ENCODE results near the gene STYK1.

The STYK1 gene

GRCh38 chr12:10720974-10721650 is 47.3 kb upstream of the STYK1 start:
- Histone ChIP-seq H2AK5ac (ENCODE audit: low read length) (no peak overlapping the region), H2AFZ (ENCODE audit: insufficient read depth, low read length, poor library complexity) (no peak overlapping the region), H3K4me1 (ENCODE audit: control insufficient read depth in 1 of 2, insufficient read depth in 2 of 2, low read length in 2 of 2) (peaks cover 3 to 18% of the 10 kb centered on the region in 2 experiments), H3K4ac (ENCODE audit: low read depth, low read length) (peak overlapping the region; percentile 39), H2BK5ac (ENCODE audit: low read depth, low read length, poor library complexity) (no peak overlapping the region), H4K12ac (ENCODE audit: low read depth, low read length) (no peak overlapping the region), H3K14ac (ENCODE audit: low read length) (no peak overlapping the region), H3K79me1 (ENCODE audit: low read length) (peaks cover 7% of the 10 kb centered on the region), H3K9me3 (ENCODE audit: insufficient read depth, low read depth, low read length) (no peaks in the 10 kb centered on the region), H3K4me3 (ENCODE audit: low read depth, low read length) (no peak overlapping the region), H3K9ac (ENCODE audit: low read length) (no peak overlapping the region), H4K91ac (ENCODE audit: low read depth, low read length) (no peak overlapping the region), H3K27me3 (ENCODE audit: insufficient read depth, low read length) (no peaks in the 10 kb centered on the region), H3K27ac (ENCODE audit: low read depth, low read length) (no peak overlapping the region), H4K8ac (ENCODE audit: low read depth, low read length) (no peak overlapping the region), H3K79me2 (ENCODE audit: control insufficient read depth, insufficient read depth, low read length, poor library complexity) (peaks cover 11% of the 10 kb centered on the region), H3K18ac (ENCODE audit: low read length) (no peak overlapping the region), H2BK12ac (ENCODE audit: low read length) (no peak overlapping the region), H3K4me2 (ENCODE audit: low read length) (peak overlapping the region; percentile 97), H2BK120ac (ENCODE audit: insufficient read depth, low read length, poor library complexity) (no peak overlapping the region), H3K23ac (ENCODE audit: low read length) (peak overlapping the region; percentile 46), H3K36me3 (ENCODE audit: control insufficient read depth in 1 of 2, insufficient read depth in 2 of 2, low read length in 2 of 2) (no peaks in the 10 kb centered on the region)
- DNase-seq, result no peak
- no CpG with 5 or more reads among the region's 3 CpGs for WGBS (ENCODE audit: extremely low coverage, insufficient coverage, insufficient read length)

- whole genome bisulfite sequencing (ENCODE audit: extremely low coverage, insufficient coverage, insufficient read length), result no CpG with 5 or more reads among the region's 4 CpGs
Measured at GRCh38 chr12:10719482-10719881, 45.6 kb upstream of the STYK1 start.

DNA sequence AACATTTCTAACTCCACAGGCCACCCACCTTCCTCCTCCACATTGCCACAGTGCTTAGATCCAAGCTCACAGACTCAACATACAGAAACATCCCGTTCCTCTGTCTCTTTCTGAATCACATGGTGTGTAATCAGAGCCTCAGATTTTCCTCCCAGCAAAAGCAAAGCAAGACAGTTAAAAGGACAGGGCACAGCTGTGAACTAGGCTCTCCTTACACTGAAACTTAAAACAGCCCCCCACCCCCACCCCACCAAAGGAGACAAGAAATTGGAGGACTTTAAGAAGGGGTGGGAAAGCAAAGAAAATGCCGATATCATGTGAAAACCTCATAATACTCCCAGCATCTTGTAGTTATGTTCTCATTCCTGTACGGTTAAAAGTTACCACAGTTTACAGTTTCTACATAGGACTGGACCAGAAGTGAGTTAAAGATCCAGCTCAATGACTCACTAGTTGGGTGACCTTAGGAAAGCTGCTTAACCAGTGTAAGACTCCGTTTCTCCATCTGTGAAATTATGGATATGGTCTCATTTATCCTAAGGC is 44.5 kb upstream of the STYK1 start:
- H3K4me1 ChIP-seq (ENCODE audit: control insufficient read depth in 1 of 2, insufficient read depth in 2 of 2, low read length in 2 of 2), result peaks cover 3 to 16% of the 10 kb centered on the region in 2 experiments
- H3K9me3 ChIP-seq (ENCODE audit: insufficient read depth, low read depth, low read length), result no peaks in the 10 kb centered on the region
- peak overlapping the region; percentile 35 for H3K27ac ChIP-seq (ENCODE audit: low read depth, low read length)
- H4K8ac ChIP-seq (ENCODE audit: low read depth, low read length), result no peak overlapping the region
- H3K79me2 ChIP-seq (ENCODE audit: control insufficient read depth, insufficient read depth, low read length, poor library complexity), result peaks cover 10% of the 10 kb centered on the region
- no peak overlapping the region for H3K18ac ChIP-seq (ENCODE audit: low read length)
- H3K36me3 ChIP-seq (ENCODE audit: control insufficient read depth in 1 of 2, insufficient read depth in 2 of 2, low read length in 2 of 2), result peaks cover 5% of the 10 kb centered on the region in 2 experiments
- peaks cover 6% of the 10 kb centered on the region for H3K79me1 ChIP-seq (ENCODE audit: low read length)
- peak overlapping the region; percentile 11 for H2BK12ac ChIP-seq (ENCODE audit: low read length)
- H3K27me3 ChIP-seq (ENCODE audit: insufficient read depth, low read length), result no peaks in the 10 kb centered on the region
- H3K14ac ChIP-seq (ENCODE audit: low read length), result no peak overlapping the region
- H3K4me3 ChIP-seq (ENCODE audit: low read depth, low read length), result no peak overlapping the region
- H2AK5ac ChIP-seq (ENCODE audit: low read length), result no peak overlapping the region
- DNase-seq, result peak in 1 of 2 donors; percentile 40
- H4K12ac ChIP-seq (ENCODE audit: low read depth, low read length), result no peak overlapping the region
- H3K4me2 ChIP-seq (ENCODE audit: low read length), result peak overlapping the region; percentile 40
- no peak overlapping the region for H2AFZ ChIP-seq (ENCODE audit: insufficient read depth, low read length, poor library complexity)
- no CpG with 5 or more reads among the region's 4 CpGs for WGBS (ENCODE audit: extremely low coverage, insufficient coverage, insufficient read length)
- no peak overlapping the region for H2BK120ac ChIP-seq (ENCODE audit: insufficient read depth, low read length, poor library complexity)
- no peak overlapping the region for H2BK5ac ChIP-seq (ENCODE audit: low read depth, low read length, poor library complexity)
- no peak overlapping the region for H4K91ac ChIP-seq (ENCODE audit: low read depth, low read length)
- no peak overlapping the region for H3K9ac ChIP-seq (ENCODE audit: low read length)
- H3K23ac ChIP-seq (ENCODE audit: low read length), result no peak overlapping the region
- H3K4ac ChIP-seq (ENCODE audit: low read depth, low read length), result no peak overlapping the region

More at GRCh38 chr12:10719482-10719881, 45.6 kb upstream of the STYK1 start:
- no peak overlapping the region for H2BK120ac ChIP-seq (ENCODE audit: insufficient read depth, low read length, poor library complexity)
- peaks cover 7% of the 10 kb centered on the region for H3K79me1 ChIP-seq (ENCODE audit: low read length)
- no peak overlapping the region for H3K4ac ChIP-seq (ENCODE audit: low read depth, low read length)
- H3K4me1 ChIP-seq (ENCODE audit: control insufficient read depth in 1 of 2, insufficient read depth in 2 of 2, low read length in 2 of 2), result peaks cover 3 to 18% of the 10 kb centered on the region in 2 experiments
- no peak overlapping the region for H3K4me3 ChIP-seq (ENCODE audit: low read depth, low read length)
- H4K8ac ChIP-seq (ENCODE audit: low read depth, low read length), result no peak overlapping the region
- H3K9ac ChIP-seq (ENCODE audit: low read length), result no peak overlapping the region
- no peaks in the 10 kb centered on the region for H3K9me3 ChIP-seq (ENCODE audit: insufficient read depth, low read depth, low read length)
- no peak for DNase-seq
- no peak overlapping the region for H4K12ac ChIP-seq (ENCODE audit: low read depth, low read length)
- no peak overlapping the region for H3K23ac ChIP-seq (ENCODE audit: low read length)
- no peak overlapping the region for H3K27ac ChIP-seq (ENCODE audit: low read depth, low read length)
- no peak overlapping the region for H3K14ac ChIP-seq (ENCODE audit: low read length)
- H2BK12ac ChIP-seq (ENCODE audit: low read length), result no peak overlapping the region
- H4K91ac ChIP-seq (ENCODE audit: low read depth, low read length), result no peak overlapping the region
- H2AFZ ChIP-seq (ENCODE audit: insufficient read depth, low read length, poor library complexity), result no peak overlapping the region
- no peak overlapping the region for H2AK5ac ChIP-seq (ENCODE audit: low read length)
- no peak overlapping the region for H2BK5ac ChIP-seq (ENCODE audit: low read depth, low read length, poor library complexity)
- H3K79me2 ChIP-seq (ENCODE audit: control insufficient read depth, insufficient read depth, low read length, poor library complexity), result peaks cover 11% of the 10 kb centered on the region
- H3K18ac ChIP-seq (ENCODE audit: low read length), result no peak overlapping the region
- H3K4me2 ChIP-seq (ENCODE audit: low read length), result no peak overlapping the region
- H3K36me3 ChIP-seq (ENCODE audit: control insufficient read depth in 1 of 2, insufficient read depth in 2 of 2, low read length in 2 of 2), result peaks cover 5% of the 10 kb centered on the region in 2 experiments
- H3K27me3 ChIP-seq (ENCODE audit: insufficient read depth, low read length), result no peaks in the 10 kb centered on the region

DNA sequence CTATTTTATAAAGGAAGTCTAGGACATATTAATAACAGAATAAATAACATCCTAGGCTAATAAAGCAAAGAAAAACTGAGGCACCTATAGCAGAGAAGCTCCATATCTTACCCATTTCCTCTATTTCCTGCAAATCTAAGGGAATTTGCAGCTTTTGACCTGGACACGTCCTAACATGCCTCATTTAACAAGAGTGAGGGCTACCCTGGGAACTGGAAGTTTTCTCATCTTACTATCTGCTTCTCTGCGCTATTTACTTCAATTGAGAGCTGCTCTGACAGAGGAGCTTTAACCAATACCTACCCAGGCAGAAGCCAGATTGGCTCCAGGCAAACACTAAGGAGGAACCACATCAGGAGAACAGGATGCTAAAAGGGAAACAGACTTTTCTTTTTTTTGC is 43.6 kb upstream of the STYK1 start:
- no peak overlapping the region for H4K12ac ChIP-seq (ENCODE audit: low read depth, low read length)
- no peaks in the 10 kb centered on the region for H3K9me3 ChIP-seq (ENCODE audit: insufficient read depth, low read depth, low read length)
- no CpG with 5 or more reads among the region's 2 CpGs for WGBS (ENCODE audit: extremely low coverage, insufficient coverage, insufficient read length)
- DNase-seq, result peak in 1 of 2 donors; percentile 38
- H3K4me3 ChIP-seq (ENCODE audit: low read depth, low read length), result no peak overlapping the region
- H3K18ac ChIP-seq (ENCODE audit: low read length), result no peak overlapping the region
- H3K14ac ChIP-seq (ENCODE audit: low read length), result no peak overlapping the region
- H3K4ac ChIP-seq (ENCODE audit: low read depth, low read length), result no peak overlapping the region
- peaks cover 2% of the 10 kb centered on the region for H3K79me2 ChIP-seq (ENCODE audit: control insufficient read depth, insufficient read depth, low read length, poor library complexity)
- no peak overlapping the region for H3K4me2 ChIP-seq (ENCODE audit: low read length)
- peak overlapping the region; percentile 57 for H2BK5ac ChIP-seq (ENCODE audit: low read depth, low read length, poor library complexity)
- peaks cover 2% of the 10 kb centered on the region for H3K79me1 ChIP-seq (ENCODE audit: low read length)
- H2AK5ac ChIP-seq (ENCODE audit: low read length), result no peak overlapping the region
- H3K4me1 ChIP-seq (ENCODE audit: control insufficient read depth in 1 of 2, insufficient read depth in 2 of 2, low read length in 2 of 2), result peaks cover 3 to 16% of the 10 kb centered on the region in 2 experiments
- no peaks in the 10 kb centered on the region for H3K27me3 ChIP-seq (ENCODE audit: insufficient read depth, low read length)
- H4K8ac ChIP-seq (ENCODE audit: low read depth, low read length), result no peak overlapping the region
- no peak overlapping the region for H4K91ac ChIP-seq (ENCODE audit: low read depth, low read length)
- H3K27ac ChIP-seq (ENCODE audit: low read depth, low read length), result peak overlapping the region; percentile 68
- H3K36me3 ChIP-seq (ENCODE audit: control insufficient read depth in 1 of 2, insufficient read depth in 2 of 2, low read length in 2 of 2), result peaks cover 7 to 8% of the 10 kb centered on the region in 2 experiments
- H2AFZ ChIP-seq (ENCODE audit: insufficient read depth, low read length, poor library complexity), result no peak overlapping the region
- no peak overlapping the region for H2BK120ac ChIP-seq (ENCODE audit: insufficient read depth, low read length, poor library complexity)
- H3K9ac ChIP-seq (ENCODE audit: low read length), result no peak overlapping the region
- H2BK12ac ChIP-seq (ENCODE audit: low read length), result no peak overlapping the region
- H3K23ac ChIP-seq (ENCODE audit: low read length), result no peak overlapping the region
